GM04504 (cell line): ENCODE data around the gene CHD2.
"Not testable (repeated sequence)": the region's sequence is repeated elsewhere in the genome, so short reads cannot be mapped to it uniquely, and the experiment has no call there.

Experiments used
- DNase-seq: peaks from one replicate; pipeline ENCODE4 v3.0.0-alpha.2; 2012; ENCODE audit warnings: low read depth

Gene CHD2

DNA sequence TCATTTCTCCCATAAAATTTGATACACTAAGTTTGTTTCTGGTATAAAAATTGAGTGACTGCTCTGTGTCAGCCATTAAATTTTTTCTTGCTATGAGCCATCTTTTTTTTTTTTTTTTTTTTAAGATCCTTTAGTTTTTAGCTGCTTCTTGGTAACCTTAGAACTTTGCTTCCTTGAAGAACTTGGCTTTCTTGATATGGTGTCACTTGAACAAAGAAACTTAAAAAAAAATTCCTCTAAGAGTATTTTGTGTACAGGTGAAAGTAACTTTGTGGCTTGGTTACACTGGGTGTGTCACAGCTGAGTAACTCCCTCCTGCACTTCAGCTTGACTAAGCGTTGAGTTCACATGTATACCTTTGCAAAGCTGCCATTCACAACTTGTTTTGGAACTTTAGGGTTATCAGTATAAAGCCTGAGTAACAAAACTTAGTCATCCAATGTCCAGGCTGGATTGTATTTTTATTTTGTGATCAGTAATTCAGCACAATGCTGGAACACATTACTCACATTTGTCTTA is 6.5 kb downstream of the CHD2 start:
- no peak for DNase-seq

DNA sequence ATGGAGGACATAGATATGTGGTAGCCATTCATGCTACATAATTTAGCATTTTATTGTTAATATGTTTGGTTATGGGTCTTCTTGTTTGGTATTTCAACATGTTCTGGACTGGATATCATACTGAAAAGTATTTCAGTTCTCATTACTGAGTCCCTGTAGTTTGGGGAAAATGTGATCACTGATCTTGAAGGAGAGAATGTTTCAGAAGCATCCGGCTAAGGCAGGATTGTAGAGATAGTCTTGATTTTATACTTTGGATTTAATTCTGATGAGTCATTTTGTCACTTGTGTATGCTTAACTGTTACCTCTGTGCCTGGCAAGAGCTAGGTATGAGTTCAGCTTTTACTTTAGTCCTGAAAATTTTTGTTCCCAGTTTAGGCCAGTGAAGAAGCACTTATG is 7.1 kb downstream of the CHD2 start:
- no peak for DNase-seq

DNA sequence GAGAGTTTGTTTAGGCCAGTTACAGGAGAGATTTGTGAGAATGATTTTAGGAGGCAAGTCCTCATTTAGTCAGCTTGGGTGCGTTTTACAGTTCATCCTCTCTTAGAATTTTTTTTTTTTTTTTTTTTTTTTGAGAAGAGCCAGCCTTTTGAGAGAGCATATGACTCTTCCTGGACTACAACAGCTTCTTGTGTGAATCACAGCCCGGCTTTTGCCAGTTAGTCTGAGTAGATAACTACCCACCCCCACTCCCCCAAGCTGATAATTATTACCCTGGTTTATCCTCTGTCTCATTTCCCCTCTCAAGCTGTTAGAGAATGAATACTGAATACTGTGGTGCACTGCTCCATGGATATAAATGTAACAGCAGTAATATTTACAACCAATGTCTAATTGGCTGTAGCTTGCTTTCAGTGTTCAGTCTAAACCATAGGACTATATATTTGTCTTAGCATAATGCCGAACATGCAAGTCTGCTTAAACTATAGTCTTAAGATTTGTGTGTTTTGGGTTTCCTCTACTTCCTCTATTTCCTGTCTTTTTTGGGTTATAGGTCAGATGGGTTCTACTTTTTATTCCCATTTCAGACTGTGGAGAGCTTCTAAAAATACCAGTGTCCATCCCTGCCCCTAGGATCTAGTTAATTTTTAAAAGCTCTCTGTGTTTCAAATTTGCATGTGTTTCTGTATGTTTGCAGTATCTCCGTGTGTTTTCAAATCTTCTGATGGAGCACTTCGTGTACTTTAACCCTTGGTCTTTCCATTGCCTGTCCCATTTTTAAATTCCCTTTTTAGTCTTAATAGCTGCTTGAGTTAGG is 8.0 kb downstream of the CHD2 start:
- peak; percentile 70 for DNase-seq

GRCh38 chr15:92908713-92909057 is 8.6 kb downstream of the CHD2 start:
- DNase-seq, result no peak

DNA sequence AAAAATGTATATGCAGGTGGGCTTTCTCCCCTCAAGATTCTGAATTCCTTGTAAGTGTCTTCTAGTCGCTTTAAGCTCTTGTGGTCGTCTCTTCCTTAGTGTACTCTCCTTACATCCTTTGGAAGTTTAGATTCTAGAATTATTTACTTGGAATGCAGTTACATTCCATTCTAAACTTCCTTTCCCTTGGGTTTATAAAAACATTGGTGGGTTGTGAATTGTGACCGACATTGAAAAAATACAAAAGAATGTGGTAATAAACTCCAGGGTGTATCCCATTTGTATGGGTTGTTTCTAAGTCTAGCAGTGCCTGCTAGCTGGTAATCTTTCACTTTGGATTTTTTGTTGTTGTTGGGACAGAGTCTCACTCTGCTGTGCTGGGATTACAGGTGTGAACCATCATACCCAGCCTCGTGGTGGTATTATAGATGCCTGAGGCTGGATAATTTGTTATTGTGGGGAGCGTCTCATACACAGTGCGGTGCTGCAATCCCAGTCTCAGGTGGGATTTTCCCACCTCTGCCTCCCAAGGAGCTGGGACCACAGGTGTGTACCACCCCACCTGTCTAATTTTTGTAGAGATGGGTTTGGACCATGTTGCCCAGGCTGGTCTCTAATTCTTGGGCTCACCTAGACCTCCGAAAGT is 9.1 kb downstream of the CHD2 start:
- no peak for DNase-seq

DNA sequence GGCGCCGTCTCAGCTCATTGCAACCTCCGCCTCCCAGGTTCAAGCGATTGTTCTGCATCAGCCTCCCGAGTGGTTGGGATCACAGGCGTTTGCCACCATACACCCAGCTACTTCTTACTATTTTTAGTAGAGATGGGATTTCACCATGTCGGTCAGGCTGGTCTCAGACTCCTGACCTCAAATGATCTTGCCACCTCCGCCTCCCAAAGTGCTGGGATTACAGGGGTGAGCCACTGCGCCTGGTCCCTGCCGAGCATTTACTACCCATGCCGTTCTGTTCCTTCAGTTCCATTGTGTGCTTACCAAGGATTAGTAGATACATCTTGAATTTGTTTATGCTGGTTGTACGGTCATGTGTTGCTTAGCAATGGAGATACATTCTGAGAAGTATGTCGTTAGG is 10.3 kb downstream of the CHD2 start:
- DNase-seq, result no peak

DNA sequence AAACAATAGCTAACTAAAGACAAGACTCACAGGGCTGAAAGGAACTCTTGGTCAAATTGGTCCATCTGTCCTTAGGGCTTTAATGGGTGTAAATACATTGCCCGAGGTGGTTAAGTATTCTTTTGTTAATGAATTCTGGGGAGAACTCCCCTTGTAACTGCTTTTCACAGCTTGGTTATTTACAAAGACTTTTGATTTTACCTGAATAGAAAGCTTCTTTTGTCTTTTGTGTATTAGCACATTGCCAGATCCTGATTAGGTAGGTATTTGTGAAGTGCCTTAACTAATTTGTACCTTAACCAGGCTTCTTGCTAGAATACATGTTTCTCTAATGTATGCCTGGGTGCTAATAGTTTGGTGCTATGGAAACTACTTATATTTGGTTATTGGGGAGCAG is 14.0 kb downstream of the CHD2 start:
- no peak for DNase-seq

GRCh38 chr15:92914768-92915221 is 14.7 kb downstream of the CHD2 start:
- no peak for DNase-seq

GRCh38 chr15:92915766-92916435 is 15.8 kb downstream of the CHD2 start:
- DNase-seq, result no peak

DNA sequence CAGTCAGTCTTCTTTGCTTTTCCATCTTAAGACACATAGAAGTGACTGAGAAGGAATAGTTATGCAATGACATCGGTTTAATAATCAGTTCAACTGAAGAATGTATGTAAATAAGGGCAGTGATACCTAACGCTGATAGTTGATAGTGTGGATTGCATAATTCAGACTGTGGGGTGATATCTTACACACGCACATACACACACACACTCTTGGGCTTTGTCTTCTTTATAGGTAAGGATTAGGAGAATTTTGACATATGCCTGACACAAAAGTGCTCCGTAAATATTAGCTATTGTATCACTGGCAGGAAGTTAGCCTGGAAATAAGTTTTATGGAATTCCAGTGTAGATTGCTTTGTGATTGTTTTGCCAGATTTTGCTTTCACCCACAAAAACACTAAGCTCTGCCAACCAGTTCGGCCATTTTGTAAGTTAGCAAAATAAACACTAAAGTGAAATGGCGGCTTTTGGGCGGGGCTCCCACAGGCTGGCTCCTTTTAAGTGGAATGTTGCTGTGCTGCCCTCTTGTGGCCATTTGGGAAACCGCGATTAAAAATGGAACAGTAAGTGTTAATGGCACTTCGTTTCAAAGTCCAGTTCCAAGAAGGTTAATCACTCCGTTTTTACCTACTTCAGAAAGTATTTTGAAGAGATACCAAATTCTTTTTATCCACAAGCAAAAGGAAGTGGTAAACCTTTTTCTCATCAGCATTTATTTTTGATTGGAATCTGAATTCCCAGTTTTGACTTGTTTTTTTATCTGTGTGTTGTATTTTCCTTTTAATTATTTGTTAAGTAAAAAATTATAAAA is 17.7 kb downstream of the CHD2 start:
- peak; percentile 80 for DNase-seq

- not testable (repeated sequence) for DNase-seq
These were observed 18.8 kb downstream of the CHD2 start for GRCh38 chr15:92918881-92919280.

- no peak for DNase-seq
These were observed 20.6 kb downstream of the CHD2 start for GRCh38 chr15:92920595-92921161.

GRCh38 chr15:92921215-92922131 is 21.3 kb downstream of the CHD2 start:
- DNase-seq, result no peak

DNA sequence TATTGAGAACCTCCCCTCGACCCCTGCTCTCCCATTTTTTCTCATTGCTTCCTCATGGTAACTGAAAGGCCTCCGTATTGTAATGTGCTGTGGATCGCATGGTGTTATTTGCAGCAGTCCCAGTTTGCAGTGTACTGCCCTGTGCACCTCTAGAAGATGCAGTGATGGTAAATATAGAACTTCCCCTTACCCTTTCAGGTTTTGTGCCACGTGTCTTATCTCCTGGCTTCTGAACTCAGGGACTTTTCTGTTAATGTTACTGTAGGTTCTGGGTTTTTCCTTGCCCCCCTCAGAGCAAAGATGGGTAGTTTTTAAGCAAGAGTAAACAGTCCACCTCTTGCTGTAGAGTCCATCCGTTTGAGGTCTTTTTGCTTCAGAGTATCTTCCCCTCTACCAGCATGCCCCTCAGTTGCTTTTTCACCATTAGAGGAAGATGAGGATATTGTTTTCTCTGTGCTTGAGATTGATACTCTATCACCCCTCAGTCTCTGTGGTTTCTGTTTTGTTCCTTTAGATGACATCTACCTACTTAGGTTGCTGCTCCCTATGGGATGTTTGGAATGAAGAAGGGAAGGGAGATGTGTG is 22.4 kb downstream of the CHD2 start:
- no peak for DNase-seq

- DNase-seq, result no peak
These were observed 24.1 kb downstream of the CHD2 start for GRCh38 chr15:92924216-92924615.

GRCh38 chr15:92925454-92925853 is 25.3 kb downstream of the CHD2 start:
- DNase-seq, result no peak

DNA sequence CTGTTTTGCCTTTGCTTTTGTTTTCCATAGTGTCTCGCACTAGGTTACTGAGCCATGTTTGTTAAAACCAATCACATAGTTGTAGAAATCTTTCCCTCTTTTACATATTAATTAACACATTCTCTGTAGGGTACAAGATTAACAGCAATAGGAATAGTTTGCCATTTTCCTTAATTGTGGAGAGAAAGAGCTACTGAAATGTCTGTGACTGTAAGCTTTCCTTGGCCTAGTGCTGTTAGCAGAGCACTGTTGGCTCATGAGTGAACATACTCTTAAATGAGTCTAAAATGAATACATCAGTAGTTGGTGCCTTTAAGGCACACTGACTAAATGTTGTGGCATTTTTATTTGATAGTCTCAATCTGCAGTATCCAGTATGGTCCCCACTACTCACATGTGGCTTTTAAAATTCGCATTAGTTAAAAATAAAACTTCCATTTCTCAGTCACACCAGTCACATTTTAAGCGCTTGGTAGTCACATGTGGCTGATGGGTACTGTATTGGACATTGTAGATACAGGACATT is 28.2 kb downstream of the CHD2 start:
- DNase-seq, result no peak

GRCh38 chr15:92929002-92929401 is 28.9 kb downstream of the CHD2 start:
- DNase-seq, result no peak

GRCh38 chr15:92930054-92930621 is 30.0 kb downstream of the CHD2 start:
- no peak for DNase-seq

DNA sequence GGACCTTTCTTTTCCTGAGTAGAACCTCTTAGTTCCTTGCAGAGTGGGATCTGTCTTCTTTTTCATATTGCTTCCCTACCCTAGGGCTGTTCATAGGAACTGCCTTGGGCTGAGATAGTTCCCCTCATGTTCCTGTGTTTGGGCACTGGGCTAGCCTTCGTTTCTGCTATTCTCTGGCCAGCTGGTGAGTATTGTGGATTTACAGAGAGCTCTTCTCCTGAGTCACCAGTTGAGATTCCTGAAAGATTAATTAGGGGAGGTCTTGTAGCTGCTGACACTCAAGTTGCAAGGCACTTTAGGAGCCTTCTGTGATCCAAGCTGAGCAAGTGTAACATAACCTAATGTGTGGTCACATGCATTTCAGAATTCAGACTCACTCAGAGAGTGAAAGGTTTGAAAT is 30.7 kb downstream of the CHD2 start:
- DNase-seq, result peak; percentile 80
